GM18909 (cell line): ENCODE results near the gene MEIS2.
A peak's percentile ranks its signal among the peaks of the same experiment; 100 is the strongest.

Experiments
- ATAC-seq: cut with Tn5 transposase; IDR thresholded peaks from one replicate; pipeline ENCODE4 v1.9.1; 2021; ENCODE audit warnings: mild to moderate bottlenecking; ENCODE audit not compliant: unreplicated experiment, poor library complexity

MEIS2 gene

DNA sequence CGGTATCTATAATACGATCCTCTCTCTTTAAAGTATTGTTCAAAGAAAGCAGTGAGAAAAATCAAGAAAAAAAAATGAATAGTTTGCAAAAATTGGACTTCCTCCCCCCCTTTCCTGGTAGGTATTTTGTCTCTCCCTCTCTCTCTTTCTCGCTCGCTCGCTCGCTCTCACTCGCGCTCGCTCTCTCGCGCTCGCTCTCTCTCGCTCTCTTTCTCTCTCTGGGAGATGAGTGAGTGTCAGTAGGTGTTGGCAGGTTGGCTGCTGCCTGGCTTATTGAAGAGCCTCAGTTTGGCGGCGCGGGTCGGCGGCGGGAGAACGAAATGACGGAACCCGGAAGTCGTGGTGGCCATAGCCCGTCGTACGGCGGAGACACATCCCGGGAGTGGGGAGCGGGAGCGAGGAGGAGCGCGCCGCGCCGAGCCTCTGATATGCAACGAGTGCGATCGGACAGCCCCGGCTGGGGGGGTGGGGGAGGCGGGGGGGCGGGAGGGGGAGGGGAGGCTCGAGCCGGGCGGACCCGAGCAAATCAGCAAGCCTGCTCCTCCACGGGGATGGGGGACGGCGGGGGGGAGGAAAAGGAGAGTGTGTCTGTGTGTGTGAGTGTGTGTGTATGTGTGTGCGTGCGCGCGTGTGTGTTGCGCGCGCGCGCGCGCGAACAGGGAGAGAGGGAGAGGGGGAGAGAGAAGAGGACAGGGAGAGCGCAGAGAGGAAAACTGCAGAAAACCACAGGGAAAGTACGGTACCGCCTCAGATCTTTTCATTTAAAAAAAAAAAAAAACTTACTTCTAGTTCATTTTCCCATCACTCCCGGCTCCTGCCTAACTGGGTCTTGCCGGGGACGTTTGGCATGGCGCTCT, at the start of gene MEIS2:
Gene MEIS2, minus strand, starts transcription at position 441 of the 857 bp plus-strand sequence. CDS start 1,083 bp downstream, outside the sequence.
- ATAC-seq: peak; percentile 48

DNA sequence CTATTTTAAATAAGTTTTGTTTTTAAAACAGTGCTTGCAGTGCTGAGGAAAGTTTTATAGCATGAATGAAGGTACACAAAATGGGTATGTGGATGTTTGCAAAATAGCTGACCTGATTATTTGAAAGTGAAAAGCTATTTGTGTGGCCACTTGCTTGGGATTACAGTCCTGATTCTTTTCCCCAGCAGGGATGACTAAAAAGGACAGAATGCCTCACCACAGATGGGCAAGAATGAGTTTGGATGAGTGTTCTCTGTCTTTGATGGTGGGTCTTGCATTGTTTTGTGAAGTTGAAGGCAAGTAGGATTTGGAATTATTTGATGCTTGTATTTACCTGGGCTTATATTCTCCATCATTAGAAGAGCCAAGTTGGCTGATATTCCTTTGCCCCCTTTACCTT, 48.8 kb upstream of the MEIS2 start:
- no peak for ATAC-seq

DNA sequence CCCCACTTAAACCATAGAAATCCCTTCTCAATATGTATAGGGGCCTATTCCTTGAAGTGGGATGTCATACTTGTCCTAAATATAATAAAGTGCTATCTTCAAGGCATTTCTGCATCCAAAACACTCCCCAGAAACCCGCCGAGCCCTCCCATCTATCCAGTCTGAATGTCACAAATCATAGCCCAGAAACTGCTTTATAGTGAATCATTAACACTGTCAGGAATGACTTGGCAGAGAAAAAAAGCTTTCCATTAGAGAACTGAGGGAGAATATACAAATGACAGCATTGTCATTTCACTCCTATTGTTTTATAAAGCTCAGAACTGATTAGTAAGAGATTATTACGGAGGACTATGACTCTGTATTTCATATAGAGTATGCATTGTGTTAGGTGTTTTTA, 48.4 kb upstream of the MEIS2 start:
- ATAC-seq: no peak

GRCh38 chr15:37143351-37143750, 43.0 kb upstream of the MEIS2 start:
- no peak for ATAC-seq

- ATAC-seq: no peak
These were observed 42.0 kb upstream of the MEIS2 start for GRCh38 chr15:37142371-37142770.

DNA sequence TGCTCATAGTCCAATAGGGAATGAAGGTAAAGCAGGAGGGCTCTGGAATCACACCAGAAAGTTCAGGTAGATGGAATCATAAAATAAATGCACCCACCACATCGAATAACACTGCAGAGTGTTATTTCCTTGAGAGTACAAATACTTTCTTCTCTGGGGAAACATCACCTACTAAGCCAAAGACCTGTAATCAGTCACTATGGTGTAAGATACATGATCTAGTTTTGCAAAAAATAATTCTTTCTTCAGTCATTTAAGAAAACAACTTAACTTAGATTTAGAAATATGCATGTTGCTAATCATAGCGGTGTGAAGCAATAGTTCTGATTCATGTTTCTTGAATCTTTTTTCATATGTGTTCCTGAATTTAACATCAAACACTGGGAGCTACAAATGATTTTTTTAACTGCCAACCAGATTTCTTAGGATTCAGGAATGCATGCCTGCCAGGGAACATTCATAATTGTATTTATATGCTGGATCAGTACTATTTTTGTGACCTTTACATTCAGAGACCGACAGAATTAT, 40.2 kb upstream of the MEIS2 start:
- ATAC-seq: no peak

DNA sequence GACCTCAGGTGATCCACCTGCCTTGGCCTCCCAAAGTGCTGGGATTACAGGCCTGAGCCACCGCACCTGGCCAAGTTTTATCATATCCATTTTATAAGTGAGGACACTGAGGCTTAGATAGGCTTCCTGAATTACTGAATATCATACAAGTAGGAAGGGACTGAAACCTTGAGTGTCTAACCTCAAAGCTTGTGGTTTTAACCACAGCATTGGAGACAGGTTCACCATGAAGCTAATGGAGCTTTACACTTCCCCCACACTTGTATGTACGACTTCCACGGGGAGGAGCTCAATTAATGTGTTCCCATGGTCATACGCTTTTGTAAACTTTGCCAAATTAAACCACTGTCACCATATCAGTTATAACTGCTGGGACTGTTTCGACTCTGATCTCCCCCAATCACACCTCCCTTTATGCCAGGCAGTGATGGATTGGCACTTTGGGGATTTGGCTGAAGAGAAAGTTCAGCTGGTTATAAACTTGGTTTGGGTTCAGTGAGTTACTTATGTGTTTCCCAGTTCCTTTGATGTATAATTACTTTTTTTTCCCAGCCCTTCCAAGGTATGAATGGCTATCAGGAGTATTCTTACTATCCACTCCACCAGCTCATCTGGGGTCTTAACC, 38.4 kb upstream of the MEIS2 start:
- no peak for ATAC-seq

DNA sequence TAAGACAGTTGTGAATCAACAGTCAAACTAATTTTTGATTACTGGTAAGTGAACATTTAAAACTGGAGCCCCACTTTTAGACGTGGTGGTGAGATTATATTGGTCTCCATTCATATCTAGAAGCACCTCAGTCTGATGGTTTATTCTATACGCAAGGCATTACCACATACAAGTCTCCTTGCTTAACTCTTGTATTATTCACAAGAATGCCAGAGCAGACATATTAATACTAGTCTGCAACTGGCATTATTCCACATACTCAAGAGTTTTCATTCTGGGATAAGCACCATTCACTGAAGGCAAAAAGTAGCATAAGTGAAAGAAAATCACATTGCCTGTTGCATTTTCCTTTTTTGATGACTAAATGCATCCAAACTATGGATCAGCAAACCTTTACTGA, 36.9 kb upstream of the MEIS2 start:
- ATAC-seq: no peak

- no peak for ATAC-seq
These were observed 36.3 kb upstream of the MEIS2 start for GRCh38 chr15:37136666-37137065.

DNA sequence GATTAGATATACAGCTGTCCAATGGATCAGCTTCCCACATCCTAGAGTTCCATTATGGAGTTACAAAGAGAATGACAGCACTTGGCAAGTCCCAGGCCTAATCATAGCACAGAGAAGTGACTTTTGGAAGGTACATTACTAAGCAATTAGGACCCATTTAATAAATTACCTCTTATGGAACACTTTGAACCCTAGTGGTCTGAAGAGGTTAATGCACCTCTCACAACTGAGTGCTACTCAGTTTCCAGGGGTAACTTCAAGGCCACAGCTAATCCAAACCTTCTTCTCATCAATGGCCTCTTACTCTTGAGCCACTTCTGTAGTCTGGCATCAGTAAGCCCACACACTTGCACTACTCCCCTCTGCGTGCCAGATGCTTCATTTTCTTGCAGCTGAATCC, 34.9 kb upstream of the MEIS2 start:
- ATAC-seq: peak; percentile 74

DNA sequence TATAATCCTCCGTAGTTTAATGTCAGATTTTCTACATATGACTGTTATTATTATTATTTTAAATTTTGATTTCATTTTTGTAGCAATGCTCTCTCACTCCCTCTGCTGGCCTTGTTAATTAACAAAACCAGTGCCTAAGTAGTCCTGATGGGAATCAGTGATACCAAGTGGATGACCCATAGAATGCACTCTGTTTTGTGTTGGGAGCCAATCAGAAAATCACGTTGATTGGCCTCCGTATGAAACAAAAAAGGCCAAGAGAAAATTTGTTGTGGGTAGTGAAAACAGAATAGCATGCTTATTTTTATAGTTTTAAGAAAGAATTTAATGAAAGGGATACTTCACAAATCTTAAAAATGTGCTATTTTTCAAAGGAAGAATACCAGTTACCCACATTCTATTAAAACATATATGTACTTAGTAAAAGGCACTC, 34.4 kb upstream of the MEIS2 start:
- ATAC-seq: no peak

DNA sequence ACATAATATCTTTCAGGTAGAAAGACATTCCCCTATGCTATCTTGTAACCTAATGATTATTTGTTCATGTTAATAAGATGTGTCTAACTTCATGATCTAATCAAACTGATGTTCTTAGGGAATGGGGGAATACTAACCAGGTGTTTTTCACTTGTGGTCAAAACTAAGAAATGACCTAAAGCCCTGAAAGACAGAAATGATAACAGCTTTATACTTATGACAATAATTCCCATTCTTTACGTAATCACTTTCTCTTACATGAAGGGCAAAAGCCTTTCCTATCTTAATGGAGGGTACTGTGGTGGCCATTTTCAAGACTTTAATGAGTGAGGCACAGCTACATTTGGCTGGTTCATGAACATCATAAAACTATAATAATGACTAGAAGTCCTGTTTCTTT, 33.9 kb upstream of the MEIS2 start:
- ATAC-seq: no peak

GRCh38 chr15:37133602-37134001, 33.3 kb upstream of the MEIS2 start:
- no peak for ATAC-seq

DNA sequence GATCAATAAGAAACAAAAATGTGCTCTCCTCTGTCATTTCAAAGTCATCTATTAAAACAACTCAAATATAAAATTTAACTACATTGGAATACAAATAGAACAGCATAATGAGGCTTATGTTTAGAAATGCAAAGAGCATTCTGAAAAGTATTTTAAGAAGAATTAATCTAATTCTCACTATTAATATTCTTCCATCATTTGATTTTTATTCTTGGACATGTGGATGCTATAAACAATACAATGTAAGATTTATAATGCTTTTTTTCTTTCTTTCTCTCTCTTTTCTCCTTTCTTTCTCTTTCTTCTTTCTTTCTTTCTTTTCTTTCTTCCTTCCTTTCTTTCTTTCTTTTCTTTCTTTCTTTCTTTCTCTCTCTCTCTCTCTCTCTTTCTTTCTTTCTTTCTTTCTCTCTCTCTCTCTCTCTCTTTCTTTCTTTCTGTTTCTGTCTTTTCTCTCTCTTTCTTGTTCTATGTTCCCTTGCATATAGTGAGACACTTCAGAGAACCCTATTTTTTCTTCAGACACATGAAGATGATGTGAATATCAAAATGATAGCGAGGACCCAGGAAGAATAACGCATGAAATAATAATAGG, 32.6 kb upstream of the MEIS2 start:
- no peak for ATAC-seq

- no peak for ATAC-seq
These were observed 31.3 kb upstream of the MEIS2 start for GRCh38 chr15:37131621-37132020.

DNA sequence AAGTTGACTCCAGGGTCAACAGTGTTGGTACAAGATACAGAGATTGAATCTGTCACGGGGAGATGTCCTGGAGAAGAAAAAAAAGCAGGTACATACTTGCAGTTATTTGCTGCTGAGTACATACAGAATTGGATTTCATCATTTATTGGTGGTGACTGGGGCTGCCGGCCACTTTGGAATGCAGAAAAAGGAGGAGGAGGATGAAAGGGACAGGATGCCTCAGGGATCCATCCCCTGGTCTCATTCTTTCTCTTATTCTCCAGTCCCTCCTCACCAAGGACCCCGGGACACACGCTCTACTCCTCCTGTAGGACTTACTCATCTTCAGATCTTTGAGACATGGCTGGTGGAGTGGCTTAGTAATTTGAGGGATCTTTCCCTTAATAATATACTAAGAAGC, 30.0 kb upstream of the MEIS2 start:
- ATAC-seq: no peak

DNA sequence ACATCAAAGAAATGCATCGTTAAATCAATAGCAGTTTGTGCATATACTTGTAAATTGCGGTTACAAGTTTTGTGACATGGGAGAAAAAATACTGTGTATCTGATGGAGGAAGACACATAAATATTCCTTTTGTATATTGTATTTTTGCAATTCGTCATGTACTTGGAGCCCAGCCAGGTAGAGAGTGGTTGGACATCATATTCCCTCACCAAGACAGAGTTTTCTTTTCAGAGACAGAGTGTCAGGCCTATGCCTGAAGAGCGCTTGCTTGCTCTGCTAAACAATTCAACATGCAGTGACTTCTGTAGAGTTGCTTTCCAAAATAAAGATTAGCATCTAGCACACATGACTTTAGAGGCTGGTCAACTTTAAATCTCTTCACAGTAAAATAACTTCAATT, 24.8 kb upstream of the MEIS2 start:
- no peak for ATAC-seq

DNA sequence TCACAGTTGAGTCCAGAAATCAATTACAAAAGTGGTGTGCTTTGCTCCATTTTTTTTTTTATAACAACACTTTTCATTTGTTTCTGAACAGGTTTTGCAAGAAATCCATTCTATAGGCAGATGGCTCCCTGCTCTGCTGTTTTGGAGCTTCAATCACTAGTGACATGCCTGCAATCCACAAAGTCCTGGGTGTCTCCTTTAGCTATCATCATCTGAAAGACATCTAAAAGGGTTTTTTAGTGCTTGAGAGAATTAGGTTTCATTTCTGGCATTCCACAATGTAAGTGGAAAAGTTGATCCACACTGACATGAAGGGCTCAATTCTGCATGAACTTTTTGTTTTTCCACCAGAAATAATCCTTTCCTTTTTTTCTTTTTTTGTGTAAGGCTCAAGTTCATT, 24.0 kb upstream of the MEIS2 start:
- no peak for ATAC-seq

DNA sequence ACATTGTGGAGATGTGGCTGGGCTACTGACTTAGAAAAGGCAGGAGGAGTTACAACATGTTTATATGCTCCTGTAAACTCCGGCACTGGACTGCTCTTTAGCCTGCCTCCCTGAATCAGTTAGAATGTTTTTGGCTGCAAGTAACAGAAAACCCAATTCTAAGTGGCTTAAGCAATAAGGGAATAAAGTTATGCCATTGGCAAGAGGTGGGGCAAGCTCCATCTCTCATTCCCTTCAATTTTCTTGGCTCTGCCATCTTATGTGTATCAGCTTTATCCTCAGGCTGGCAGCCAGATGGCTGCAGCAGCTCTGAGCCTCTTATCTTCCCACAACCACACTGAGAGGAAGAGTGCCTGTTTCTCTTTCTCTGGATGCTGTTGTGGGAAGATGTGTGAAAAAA, 22.4 kb upstream of the MEIS2 start:
- ATAC-seq: no peak

GRCh38 chr15:37121492-37121891, 21.1 kb upstream of the MEIS2 start:
- no peak for ATAC-seq

DNA sequence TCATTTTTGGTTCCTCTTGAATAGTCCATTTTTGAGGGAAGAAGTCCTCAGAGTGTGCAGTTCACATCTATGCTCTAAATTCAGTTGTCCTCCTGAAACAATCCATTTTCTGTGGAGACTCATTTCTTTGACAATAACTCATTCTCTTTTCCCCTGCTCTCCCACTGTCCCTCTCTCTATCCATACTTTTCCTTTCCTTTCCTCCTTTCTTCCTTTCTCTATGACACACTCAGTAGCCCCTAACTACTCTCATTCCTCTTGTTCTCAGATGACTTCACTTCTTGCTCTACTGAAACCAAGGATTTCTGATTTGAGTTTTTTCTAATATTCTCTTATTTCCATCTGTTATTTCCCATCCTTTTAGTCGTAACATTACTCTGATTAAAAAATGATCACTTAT, 16.7 kb upstream of the MEIS2 start:
- no peak for ATAC-seq
